NT2/D1 (cell line): Measurements from ENCODE around the gene GTF3C6.

Experiments used
- YY1 ChIP-seq: IDR thresholded peaks from 2 replicates; pipeline ENCODE4 v1.6.1; 2011; ENCODE audit not compliant: insufficient read length, insufficient read depth
- ZNF274 ChIP-seq: IDR thresholded peaks from 2 replicates; pipeline ENCODE4 v1.6.1; 2011; ENCODE audit warnings: mild to moderate bottlenecking, low read depth, low read length

GRCh38 chr6:110950440-110950839 is 8.1 kb upstream of the GTF3C6 start:
- TF ChIP-seq ZNF274: no peak
- TF ChIP-seq YY1: no peak
